Caki2 (cell line): ENCODE results near the gene DMC1. TPM values are rescaled to one million over a fixed set of nuclear protein-coding genes. Genes with fewer than 3 reads are reported as not detected.
A peak's percentile ranks its signal among the peaks of the same experiment; 100 is the strongest.

ENCODE experiments used
- DNase-seq: peaks from one replicate; pipeline ENCODE4 v3.0.0-alpha.2; 2015; ENCODE audit warnings: low read depth
- in situ Hi-C: cut with HindIII; loops from 2 replicates; pipeline ENCODE4 v1.10.0; 2016; ENCODE audit warnings: low sequenced_read_pairs, low pct_unique_long_range_greater_than_20kb, mixed read lengths
- total RNA-seq: library from RNA; depleted of rRNA; stranded (reverse); fragments of >200 nt; shearing (Covaris generic); gene quantifications from 2 replicates; pipeline ENCODE4 v1.2.3, GENCODE V29; 2014; ENCODE audit warnings: low replicate concordance

DMC1 gene
- total RNA-seq, 1 experiment from 2014 or later = 19.8 TPM

DNA sequence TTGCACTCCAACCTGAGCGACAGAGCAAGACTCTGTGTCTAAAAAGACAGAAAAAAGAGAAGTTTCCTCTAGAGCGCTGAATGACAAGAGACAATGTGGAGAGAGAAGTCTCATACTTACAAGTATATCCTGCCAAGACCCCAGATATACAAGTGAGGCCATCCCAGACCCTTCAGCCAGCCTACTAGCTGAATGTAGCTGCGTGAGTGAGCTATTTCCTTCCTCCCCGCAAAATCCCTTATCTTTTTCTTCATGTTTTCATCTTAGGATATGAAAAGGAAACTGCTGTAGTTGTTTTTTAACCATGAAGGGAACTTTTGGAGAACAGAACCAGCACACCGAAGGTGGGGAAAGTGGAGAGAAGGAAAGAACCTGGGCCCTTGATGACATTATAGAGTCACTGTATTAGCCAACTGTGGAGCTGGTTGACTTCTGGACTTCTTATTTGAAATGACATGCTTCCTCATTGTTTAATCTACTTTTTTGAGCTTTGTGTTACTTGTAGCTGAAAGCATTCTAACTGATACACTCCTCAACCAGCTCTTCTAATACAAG is 59.5 kb downstream of the DMC1 start:
- no peak for DNase-seq
- in situ Hi-C loops = no loop called here

DNA sequence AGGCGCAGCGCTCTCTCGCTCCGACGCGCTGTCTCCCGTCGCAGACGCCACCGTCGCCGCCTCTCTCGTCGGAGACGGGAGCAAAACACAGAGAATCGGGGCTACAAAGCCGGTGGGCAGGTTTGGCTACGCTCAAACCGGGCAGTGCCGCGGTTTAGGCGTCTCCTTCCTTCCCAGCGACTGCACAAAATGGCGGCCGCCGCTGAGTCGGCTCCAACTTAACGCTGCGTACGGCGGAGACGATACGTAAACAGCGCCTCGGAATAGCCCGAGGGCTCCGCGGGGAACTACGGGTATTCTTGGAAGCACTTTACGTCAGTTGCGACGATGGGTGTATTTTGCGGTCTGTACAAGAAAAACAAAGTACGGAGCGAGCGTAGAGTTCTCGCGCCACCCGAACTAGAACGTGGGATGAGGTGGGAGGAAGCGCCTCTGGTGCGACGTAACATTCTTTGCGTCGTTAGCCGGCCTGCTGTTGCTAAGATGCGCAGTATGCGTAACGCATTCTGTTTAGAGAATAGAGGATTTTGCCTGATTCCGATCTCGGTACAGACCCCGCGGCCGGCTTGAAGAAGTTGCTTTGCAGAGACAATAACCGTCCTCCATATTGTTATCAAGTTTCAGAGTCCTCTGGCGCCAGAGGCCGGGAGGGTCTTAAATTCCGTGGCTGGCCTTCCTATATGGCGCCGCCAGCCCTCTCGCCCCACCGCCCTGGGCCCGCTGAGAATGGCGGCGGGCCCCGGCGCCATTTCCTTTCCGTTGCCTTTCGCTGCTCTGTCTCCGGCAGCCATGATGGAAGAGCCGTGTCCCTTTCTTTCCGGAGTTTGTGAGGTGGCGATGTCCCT is 63.6 kb downstream of the DMC1 start, which contains the start of gene DDX17:
TSS of gene DDX17 (minus strand) at position 194 of the 845 bp plus-strand sequence.
- in situ Hi-C loops = no loop called here
- peak; percentile 96 for DNase-seq

DNA sequence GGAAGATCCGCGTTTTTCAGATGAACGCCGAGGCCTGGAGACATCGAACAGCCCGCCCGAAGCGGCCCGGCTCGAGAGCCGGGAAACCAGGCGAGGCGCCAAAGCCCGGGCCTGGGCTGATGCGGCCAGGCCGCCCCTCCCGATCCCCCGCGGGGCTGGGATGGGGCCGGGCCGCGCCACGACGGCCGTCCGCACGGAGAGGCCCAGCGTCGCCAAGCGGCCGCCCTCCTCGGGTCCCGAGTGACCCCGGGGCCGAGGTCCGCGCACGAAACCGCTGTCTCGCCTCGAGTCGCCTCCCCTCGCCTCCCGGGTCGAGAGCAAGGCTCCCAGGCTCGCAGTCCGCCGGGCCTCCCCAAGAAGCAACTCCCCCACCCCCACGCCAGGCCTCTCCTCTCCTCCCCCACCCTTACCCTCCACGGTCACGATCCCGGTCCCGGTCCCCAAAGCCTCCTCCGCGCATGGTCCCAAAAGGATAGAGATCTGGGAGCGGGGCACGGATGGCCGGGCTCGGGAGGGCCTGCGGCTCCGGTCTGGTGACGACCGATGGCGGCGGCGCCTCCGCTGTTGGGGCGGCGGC is 64.4 kb downstream of the DMC1 start:
- in situ Hi-C loops = no loop called here
- peak; percentile 75 for DNase-seq

DNA sequence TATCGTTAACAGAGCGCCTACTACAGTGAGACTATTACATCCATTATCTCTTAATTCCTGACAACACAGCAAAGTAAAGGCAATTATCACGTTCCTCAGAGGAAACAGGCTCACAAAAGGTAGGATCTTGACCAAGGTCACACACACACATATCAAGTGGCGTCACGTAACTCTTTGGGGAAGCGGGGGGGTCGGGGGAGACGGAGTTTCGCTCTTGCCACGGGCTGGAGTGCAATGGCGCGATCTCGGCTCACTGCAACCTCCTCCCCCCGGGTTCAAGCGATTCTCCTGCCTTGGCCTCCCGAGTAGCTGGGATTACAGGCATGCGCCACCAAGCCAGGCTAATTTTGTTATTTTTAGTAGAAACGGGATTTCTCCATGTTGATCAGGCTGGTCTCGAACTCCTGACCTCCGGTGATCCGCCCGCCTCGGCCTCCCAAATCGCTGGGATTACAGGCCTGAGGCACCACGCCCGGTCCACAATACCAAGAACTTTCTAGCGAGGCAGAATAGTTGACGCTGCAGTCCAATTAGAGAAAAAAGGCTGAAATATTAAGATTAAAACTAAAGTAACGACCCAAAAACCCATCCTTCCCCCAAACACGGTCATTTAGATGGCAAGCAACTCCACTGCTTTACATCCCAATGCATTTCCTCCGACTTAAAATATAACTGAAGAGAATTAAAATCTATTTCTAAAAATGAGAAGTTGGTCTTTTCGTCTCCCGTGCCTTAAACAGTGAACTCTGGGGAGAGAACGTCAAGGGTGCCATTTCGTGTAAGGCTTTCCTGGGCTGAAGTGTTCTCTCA is 65.0 kb downstream of the DMC1 start:
- in situ Hi-C loops = no loop called here
- no peak for DNase-seq

DNA sequence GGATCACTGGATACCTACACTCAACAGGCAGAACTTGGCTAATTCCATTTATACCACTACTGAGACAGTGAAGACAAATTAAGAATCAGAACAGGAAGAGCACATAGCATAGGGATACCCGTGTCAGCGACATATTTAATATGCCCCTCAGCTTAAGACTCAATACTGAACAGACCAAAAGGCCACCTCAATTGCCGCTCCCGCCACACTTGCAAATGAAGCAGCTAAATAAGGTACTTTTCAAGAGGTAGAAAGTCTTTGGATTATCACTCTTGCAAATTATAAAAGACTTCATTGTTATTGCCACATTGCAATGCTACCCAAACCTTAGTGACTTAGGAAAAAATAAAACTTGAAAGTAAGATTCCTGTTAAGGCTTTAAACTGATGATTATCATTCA is 67.0 kb downstream of the DMC1 start:
- no peak for DNase-seq
- in situ Hi-C loops = no loop called here

DNA sequence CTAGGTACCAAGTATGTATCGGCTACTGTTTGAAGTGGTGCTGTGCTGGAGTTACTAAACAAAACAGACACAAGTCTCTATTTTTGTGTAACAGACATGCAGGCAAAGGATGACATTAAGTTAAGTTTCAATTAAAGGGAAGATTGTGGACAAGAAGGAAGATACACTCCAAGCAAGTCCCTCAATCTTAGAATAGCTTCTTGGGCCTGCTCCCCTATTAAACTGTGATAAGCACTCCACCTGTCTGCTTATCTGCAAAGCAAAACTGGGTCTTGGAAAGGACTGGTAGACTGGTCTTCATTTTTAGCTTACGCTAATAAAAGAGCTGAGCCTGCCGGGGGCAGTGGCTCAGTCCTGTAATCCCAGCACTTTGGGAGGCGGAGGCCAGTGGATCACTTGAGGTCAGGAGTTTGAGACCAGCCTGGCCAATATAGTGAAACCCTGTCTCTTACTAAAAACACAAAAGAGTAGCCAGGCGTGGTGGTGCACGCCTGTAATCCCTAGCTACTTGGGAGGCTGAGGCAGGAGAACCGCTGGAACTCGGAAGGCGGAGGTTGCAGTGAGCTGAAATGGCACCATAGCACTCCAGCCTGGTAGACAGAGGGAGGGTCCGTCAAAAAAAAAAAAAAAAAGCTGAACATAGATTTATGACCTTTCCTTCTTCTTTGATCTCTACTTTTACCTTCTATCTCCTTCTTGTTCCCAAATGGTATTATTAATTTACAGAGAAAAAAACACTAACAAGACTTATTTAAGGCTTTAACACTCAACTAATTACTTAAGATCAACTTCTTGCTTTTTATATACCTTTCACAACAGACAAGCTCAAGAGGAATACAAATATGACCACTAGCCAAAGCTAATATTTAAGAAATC is 67.9 kb downstream of the DMC1 start:
- in situ Hi-C loops = no loop called here

DNA sequence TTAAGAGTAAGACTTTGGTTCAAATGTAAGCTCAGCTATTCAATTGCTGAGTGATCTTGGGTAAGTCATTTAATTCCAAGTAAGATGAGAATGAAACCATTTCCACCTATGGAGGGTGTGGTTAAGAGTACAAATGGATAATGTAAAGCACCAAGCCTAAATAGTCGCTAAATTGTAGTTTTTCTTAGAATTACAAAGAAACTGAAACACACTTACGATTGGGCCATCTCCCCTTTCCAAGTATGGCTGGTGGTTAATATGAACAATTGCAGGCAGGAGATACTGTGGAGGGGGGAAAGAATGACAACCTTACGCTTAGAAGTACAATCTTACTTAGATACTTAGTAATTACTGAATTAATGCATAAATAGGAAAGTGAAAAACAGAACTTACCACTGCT is 72.1 kb downstream of the DMC1 start:
- in situ Hi-C loops = no loop called here
- no peak for DNase-seq

More for the DNA sequence above, 67.9 kb downstream of the DMC1 start:
- DNase-seq = no peak

DNA sequence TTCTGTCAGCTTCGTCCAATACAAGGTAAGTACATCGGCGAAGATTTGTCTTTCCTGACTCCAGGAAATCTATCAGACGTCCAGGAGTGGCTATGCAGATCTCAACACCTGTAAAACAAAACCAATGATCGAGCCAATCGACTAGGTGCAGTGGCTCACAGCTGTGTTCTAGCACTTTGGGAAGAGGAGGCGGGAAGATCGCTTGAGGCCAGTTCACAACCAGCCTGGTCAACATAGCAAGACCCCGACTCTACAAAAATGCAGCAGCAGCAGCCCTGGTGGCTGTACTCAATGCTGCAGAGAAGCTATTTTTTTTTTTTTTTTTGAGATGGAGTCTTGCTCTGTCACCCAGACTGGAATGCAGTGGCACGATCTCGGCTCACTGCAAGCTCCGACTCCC is 75.0 kb downstream of the DMC1 start:
- DNase-seq = no peak
- in situ Hi-C loops = no loop called here

DNA sequence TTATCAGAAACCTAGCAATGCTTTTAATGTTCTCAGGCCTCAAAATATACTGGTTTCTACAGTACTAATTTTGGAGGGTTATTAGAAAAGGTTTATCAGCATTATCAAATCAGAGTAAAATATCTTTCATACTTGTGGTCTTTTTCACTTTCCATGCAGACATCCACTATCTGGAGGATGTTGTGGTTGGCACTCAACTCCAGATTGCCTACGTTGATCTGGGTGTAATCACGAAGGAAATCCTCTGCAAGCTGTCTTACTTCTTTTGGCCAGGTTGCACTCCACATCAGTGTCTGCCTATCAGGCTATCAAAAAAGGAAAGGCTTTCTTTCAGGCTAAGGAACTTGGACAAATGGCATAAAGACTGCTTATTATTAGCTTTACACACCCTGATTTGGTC is 75.5 kb downstream of the DMC1 start:
- no peak for DNase-seq

DNA sequence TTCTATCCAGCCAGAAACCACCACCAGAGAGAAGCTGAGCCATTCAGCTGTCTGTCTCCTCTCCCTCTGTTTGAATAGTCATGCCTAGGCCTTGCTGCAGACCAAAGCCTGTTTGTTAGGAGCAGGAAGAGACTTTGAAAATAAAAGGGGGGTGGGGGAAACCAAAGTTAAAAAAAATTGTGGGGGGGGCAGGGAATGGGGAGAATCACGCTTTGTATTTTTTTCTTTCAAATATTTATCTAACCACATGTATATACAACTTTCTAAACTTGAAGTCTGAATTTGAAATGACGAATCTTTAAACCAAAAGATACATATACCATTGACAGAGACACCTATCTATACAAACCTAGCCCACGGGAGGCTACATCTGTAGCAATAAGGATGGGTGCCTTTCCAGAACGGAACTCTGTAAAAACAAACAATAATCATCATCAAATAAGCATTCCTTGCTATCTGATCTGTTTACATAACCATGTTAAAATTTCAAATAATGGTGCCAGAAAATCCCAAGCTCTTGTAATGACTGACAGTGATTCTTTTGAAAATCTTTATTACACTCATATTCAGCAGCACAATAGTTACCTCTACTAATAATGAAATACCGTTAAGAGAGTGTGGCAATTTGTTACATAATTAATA is 78.2 kb downstream of the DMC1 start:
- in situ Hi-C loops = no loop called here
- no peak for DNase-seq

More for the DNA sequence above, 75.5 kb downstream of the DMC1 start:
- in situ Hi-C loops = no loop called here

DNA sequence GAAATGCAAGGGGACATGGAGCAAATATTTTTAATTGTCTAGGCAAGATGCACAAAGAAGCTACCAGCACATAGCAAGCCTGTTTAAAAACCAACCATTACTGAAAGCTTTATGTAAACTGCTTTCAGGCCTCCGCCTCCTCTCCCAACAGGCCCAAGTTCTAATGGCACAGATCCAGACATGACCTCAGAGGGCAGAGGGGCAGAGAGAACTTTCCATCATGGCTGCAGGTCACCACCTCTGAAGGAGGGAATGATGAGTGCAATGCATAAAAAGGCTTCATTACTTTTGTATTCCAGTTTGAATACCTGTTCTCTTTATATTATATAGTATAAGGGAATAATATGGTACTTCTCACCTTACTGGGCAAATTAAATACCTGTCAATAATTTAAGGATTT is 79.1 kb downstream of the DMC1 start:
- DNase-seq = peak; percentile 58
- in situ Hi-C loops = no loop called here

DNA sequence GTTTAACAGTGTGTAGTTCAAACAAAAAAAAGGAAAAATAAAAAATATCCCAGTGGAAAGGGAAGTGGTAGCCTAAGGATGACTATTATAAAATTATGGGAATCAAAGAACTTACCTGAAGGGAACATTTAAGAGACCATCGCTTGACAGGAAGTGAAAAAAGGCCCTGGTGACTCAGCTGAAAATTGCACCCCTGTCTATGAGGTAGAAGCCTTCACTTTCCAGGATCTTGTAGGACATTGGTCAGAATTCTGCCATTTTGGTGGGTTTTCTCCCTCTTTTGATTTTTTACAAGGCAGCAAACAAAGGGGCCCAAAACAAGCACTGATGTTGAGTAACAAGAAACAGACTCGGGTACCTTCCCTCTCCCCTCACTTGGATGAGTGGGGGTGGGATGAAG is 79.5 kb downstream of the DMC1 start:
- no peak for DNase-seq
- in situ Hi-C loops = no loop called here

DNA sequence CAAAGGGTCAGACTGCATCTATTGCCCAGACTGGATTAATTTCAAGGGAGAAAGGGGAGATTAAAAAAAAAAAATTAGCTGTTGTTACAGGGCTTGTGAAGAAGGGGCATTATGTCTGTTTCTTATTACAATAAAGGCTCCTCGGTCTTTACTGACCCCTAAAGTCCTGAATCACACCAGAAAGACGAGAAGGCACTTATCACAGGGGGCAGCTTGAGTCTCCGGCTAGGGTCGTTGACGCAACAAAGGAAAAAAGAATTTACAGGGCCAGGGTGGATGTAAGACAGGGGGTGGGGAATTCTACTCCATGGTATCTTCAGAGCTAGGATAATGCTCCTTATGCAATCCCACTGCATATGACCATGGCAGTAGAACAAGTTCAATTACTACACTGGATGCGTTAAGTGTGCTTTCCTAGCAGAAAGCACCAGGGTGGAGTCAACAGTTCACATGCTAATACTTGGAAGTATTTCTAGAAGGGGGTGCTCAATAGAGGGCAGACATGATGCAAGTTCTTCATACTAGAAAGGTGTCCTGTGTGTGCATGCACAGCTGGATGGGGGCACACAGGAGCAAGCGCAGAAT is 80.3 kb downstream of the DMC1 start:
- in situ Hi-C loops = no loop called here
- DNase-seq = no peak

DNA sequence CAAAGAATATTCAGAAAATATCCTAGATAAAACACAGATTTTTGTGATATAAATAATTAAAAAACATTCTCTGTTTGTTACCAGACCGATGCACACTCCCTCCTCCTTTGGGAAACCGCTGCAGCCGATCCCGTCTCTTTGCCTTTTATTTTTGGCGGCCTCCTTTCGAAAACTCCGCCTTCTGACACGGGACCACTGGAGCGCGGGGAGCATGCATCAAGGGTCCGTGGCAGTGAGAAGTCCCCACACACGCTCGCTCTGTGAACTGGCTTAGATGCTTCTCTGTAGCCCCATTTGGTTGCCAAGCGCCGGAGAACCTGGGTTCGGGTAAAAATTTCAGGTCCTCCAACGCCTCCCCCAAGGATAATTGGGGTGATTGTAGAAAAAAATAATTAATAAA is 80.8 kb downstream of the DMC1 start:
- in situ Hi-C loops = no loop called here
- no peak for DNase-seq

DNA sequence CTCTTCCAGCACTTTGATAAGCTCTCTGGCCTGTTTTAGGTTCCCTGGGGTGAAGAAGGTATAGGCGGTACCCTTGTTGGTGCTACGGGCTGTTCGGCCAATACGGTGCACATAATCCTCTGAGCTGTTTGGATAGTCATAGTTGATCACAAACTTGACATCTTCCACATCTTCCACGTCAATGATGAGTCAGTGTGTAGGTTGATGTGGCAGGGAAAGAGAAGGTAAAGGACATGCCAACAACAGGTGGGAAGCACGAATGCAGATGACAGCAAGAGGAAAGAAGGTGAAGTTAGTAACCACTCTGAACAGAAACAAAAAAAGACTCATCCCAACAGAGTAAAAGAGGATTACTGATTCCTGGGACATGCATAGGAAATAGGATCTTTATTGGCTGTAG is 82.0 kb downstream of the DMC1 start:
- DNase-seq = no peak
- in situ Hi-C loops = no loop called here

DNA sequence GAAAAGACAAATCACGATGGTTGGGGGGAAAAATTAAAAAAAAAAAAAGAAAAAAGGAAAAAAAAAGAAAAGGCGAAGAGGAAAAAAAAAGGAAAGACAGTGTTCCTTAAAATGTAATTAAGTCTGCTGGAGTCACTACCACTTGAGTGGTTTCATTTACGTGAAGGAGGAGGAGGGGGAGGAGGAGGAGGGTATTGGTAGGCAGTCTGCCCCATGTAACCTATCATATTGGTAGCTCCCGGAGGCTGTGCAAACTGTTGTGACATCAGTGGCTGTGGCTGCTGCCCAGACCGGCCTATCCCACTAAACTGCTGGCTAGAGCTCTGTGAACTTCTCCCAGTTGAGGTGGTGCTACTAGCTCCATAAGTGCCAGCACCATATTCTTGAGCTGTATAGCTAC is 84.2 kb downstream of the DMC1 start:
- DNase-seq = no peak
- in situ Hi-C loops = no loop called here

DNA sequence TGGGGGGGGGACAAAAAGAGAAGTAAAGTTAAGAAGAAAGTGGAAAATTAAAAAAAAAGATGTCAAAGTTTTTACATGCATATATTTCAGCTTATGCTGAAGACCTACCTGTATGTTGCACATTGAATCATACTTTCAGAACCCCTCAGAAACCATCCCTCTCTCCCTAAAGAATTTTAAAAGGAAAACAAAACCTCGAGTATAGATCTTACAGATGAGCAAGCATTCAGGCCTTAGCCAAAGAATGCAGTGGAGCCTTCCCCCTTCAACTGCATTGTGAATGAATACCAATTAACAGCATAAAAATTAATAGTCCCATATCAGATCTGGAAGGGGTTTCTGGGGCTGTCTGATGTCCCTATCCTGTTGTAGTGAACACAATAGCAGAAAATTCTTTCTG is 85.7 kb downstream of the DMC1 start:
- no peak for DNase-seq
- in situ Hi-C loops = no loop called here
